Liver (tissue), 9 donors: ENCODE measurements around the gene HTR3E. TPM values are rescaled to one million over a fixed set of nuclear protein-coding genes. Genes with fewer than 3 reads are reported as not detected.

Experiments
- DNase-seq: peaks from one replicate; pipeline ENCODE4 v3.0.0-alpha.2; 2017; ENCODE audit warnings: low spot score
- H3K27ac ChIP-seq, 2 donors: one replicate each; pipeline ENCODE4 v1.7.0; 2013; ENCODE audit warnings: inconsistent platforms in 2 of 2, low read length in 2 of 2, control low read depth in 1 of 2, low read depth in 1 of 2, mild to moderate bottlenecking in 1 of 2
- H3K27me3 ChIP-seq, 4 donors: one replicate each; pipeline versions ENCODE4 v1.6.1 to v1.7.0; 2013; ENCODE audit warnings: low read length in 3 of 4, inconsistent platforms in 1 of 4, mild to moderate bottlenecking in 1 of 4, moderate library complexity in 1 of 4; ENCODE audit not compliant: control insufficient read depth in 4 of 4, insufficient read depth in 4 of 4
- H3K36me3 ChIP-seq, 4 donors: one replicate each; pipeline versions ENCODE4 v1.6.1 to v1.7.0; 2013; ENCODE audit warnings: low read length in 3 of 4, mild to moderate bottlenecking in 3 of 4, low read depth in 1 of 4, moderate library complexity in 1 of 4; ENCODE audit not compliant: control insufficient read depth in 4 of 4, insufficient read depth in 3 of 4
- H3K4me1 ChIP-seq, 4 donors: one replicate each; pipeline versions ENCODE4 v1.6.1 to v1.7.0; 2013; ENCODE audit warnings: low read length in 3 of 4, mild to moderate bottlenecking in 3 of 4, moderate library complexity in 1 of 4; ENCODE audit not compliant: control insufficient read depth in 4 of 4, insufficient read depth in 4 of 4
- H3K4me3 ChIP-seq, 3 donors: one replicate each; pipeline versions ENCODE4 v1.6.1 to v1.7.0; 2013; ENCODE audit warnings: low read length in 3 of 3, control low read depth in 1 of 3, low read depth in 1 of 3, mild to moderate bottlenecking in 1 of 3
- H3K9ac ChIP-seq, 2 donors: one replicate each; pipeline ENCODE4 v1.7.0; 2013; ENCODE audit warnings: low read length in 2 of 2, mild to moderate bottlenecking in 2 of 2, moderate library complexity in 2 of 2, control low read depth in 1 of 2, low read depth in 1 of 2
- H3K9me3 ChIP-seq, 4 donors: one replicate each; pipeline versions ENCODE4 v1.6.1 to v1.7.0; 2013; ENCODE audit warnings: low read length in 3 of 4; ENCODE audit not compliant: control insufficient read depth in 4 of 4
- ATF3 ChIP-seq: IDR thresholded peaks from 2 replicates; pipeline ENCODE4 v1.6.1; 2016; ENCODE audit warnings: antibody characterized with exemption
- CTCF ChIP-seq: fragments of 150-350 bp; IDR thresholded peaks from 2 replicates; pipeline ENCODE4 v1.5.1; 2017; ENCODE audit warnings: improper control_type of control experiment, low read depth, low read length; ENCODE audit not compliant: missing input control
- EGR1 ChIP-seq, 2 donors: IDR thresholded peaks; 2 replicates each; pipeline ENCODE4 v1.6.1; 2016 to 2018; ENCODE audit warnings: antibody characterized with exemption in 2 of 2, low read depth in 2 of 2
- FOXA1 ChIP-seq: IDR thresholded peaks from 2 replicates; pipeline ENCODE4 v1.6.1; 2016; ENCODE audit warnings: antibody characterized with exemption
- FOXA2 ChIP-seq: IDR thresholded peaks from 2 replicates; pipeline ENCODE4 v1.6.1; 2016; ENCODE audit warnings: antibody characterized with exemption
- GABPA ChIP-seq, 2 donors: IDR thresholded peaks in 1 of 2; conservative IDR thresholded peaks in 1 of 2; 2 replicates each; pipeline ENCODE4 v1.6.1; 2016; ENCODE audit warnings: antibody characterized with exemption in 2 of 2, mild to moderate bottlenecking in 1 of 2, moderate library complexity in 1 of 2
- HNF4A ChIP-seq, 2 donors: conservative IDR thresholded peaks; 2 replicates each; pipeline ENCODE4 v1.6.1; 2016; ENCODE audit warnings: antibody characterized with exemption in 2 of 2, mild to moderate bottlenecking in 2 of 2
- HNF4G ChIP-seq: IDR thresholded peaks from 2 replicates; pipeline ENCODE4 v1.6.1; 2016; ENCODE audit warnings: antibody characterized with exemption
- JUND ChIP-seq, 2 donors: IDR thresholded peaks; 2 replicates each; pipeline ENCODE4 v1.6.1; 2016; ENCODE audit warnings: antibody characterized with exemption in 2 of 2
- MAX ChIP-seq: IDR thresholded peaks from 2 replicates; pipeline ENCODE4 v1.6.1; 2016; ENCODE audit warnings: antibody characterized with exemption
- NR2F2 ChIP-seq: IDR thresholded peaks from 2 replicates; pipeline ENCODE4 v1.6.1; 2016; ENCODE audit warnings: antibody characterized with exemption
- RAD21 ChIP-seq, 2 donors: IDR thresholded peaks; 2 replicates each; pipeline ENCODE4 v1.6.1; 2016; ENCODE audit warnings: antibody characterized with exemption in 2 of 2, mild to moderate bottlenecking in 2 of 2
- REST ChIP-seq: IDR thresholded peaks from 2 replicates; pipeline ENCODE4 v1.6.1; 2016; ENCODE audit warnings: antibody characterized with exemption, mild to moderate bottlenecking
- RXRA ChIP-seq, 2 donors: IDR thresholded peaks; 2 replicates each; pipeline ENCODE4 v1.6.1; 2017 to 2018; ENCODE audit warnings: antibody characterized with exemption in 2 of 2, mild to moderate bottlenecking in 1 of 2
- SP1 ChIP-seq: IDR thresholded peaks from 2 replicates; pipeline ENCODE4 v1.6.1; 2018; ENCODE audit warnings: antibody characterized with exemption, mild to moderate bottlenecking
- TAF1 ChIP-seq: conservative IDR thresholded peaks from 2 replicates; pipeline ENCODE4 v1.6.1; 2016; ENCODE audit warnings: antibody characterized with exemption, mild to moderate bottlenecking
- YY1 ChIP-seq: IDR thresholded peaks from 2 replicates; pipeline ENCODE4 v1.6.1; 2016; ENCODE audit warnings: antibody characterized with exemption, mild to moderate bottlenecking
- ZBTB33 ChIP-seq: IDR thresholded peaks from 2 replicates; pipeline ENCODE4 v1.6.1; 2016; ENCODE audit warnings: antibody characterized with exemption
- WGBS: extraction: QIAGEN DNeasy Blood & Tissue Kit; methylation state at CpG from one replicate; pipeline ENCODE4 v1.1.7; 2013; 5-methylcytosine and 5-hydroxymethylcytosine counted together
- polyA plus RNA-seq, 2 donors: library from polyadenylated mRNA; stranded (reverse) in 1 of 2; unstranded in 1 of 2; fragments of 200-250 nt in 1 of 2; fragments of >200 nt in 1 of 2; fragmentation: Nextera tagmentation in 1 of 2; extraction: Ambion mirVana in 1 of 2; gene quantifications; one replicate each; pipeline versions ENCODE4 v1.2.1 to v1.2.3, GENCODE V29; 2013 to 2015
- total RNA-seq, 2 donors: library from RNA; depleted of rRNA; stranded (reverse); fragments of >200 nt; gene quantifications; one replicate each; pipeline ENCODE4 v1.2.3, GENCODE V29; 2014
- donor health status: healthy.
- donor health status: healthy.
- donor health status: healthy.
- donor health status: healthy.
- donor health status: healthy.

The HTR3E gene
- total and polyA plus RNA-seq, 4 donors: not detected

- DNase-seq: no peak
- Histone ChIP-seq H3K27me3 (no peaks in the 10 kb centered on the region), H3K4me3 (no peak within 1 kb of the TSS), H3K36me3 (no peaks in the 10 kb centered on the region), H3K9me3 (no peaks in the 10 kb centered on the region), H3K9ac (no peak within 1 kb of the TSS), H3K4me1 (no peaks in the 10 kb centered on the region), H3K27ac (no peak within 1 kb of the TSS)
- WGBS: 67% methylated on average over 4 of the region's 4 CpGs
- TF ChIP-seq REST (no peak), TAF1 (no peak), HNF4A (conservative IDR thresholded peaks at IDR 0.05) (no peak), JUND (IDR thresholded peaks at IDR 0.05) (no peak), FOXA2 (no peak), FOXA1 (no peak), HNF4G (no peak), SP1 (no peak), MAX (no peak), NR2F2 (no peak), ATF3 (no peak), CTCF (no peak), GABPA (IDR thresholded peaks at IDR 0.05 in 1 of 2, conservative IDR thresholded peaks at IDR 0.05 in 1 of 2) (no peak), RAD21 (IDR thresholded peaks at IDR 0.05) (no peak), RXRA (IDR thresholded peaks at IDR 0.05) (no peak), ZBTB33 (no peak)
Observed at GRCh38 chr3:184052767-184053166, 44.1 kb upstream of the HTR3E start, which contains the start of gene HTR3C. Gene HTR3C (plus strand): TSS chr3:184053047. CDS start chr3:184053081, 34 bp downstream.

GRCh38 chr3:184058029-184058428 is 38.8 kb upstream of the HTR3E start:
- no peak overlapping the region for H3K4me3 ChIP-seq
- no peaks in the 10 kb centered on the region for H3K27me3 ChIP-seq
- DNase-seq: no peak
- no peaks in the 10 kb centered on the region for H3K4me1 ChIP-seq
- 77% methylated on average over 9 of the region's 9 CpGs for WGBS
- H3K36me3 ChIP-seq: no peaks in the 10 kb centered on the region
- H3K9ac ChIP-seq: no peak overlapping the region
- H3K9me3 ChIP-seq: no peaks in the 10 kb centered on the region
- no peak overlapping the region for H3K27ac ChIP-seq
- TF ChIP-seq ZBTB33 (no peak), FOXA2 (no peak), FOXA1 (no peak), RAD21 (IDR thresholded peaks at IDR 0.05) (no peak), CTCF (no peak), YY1 (no peak), GABPA (IDR thresholded peaks at IDR 0.05 in 1 of 2, conservative IDR thresholded peaks at IDR 0.05 in 1 of 2) (no peak), NR2F2 (no peak), HNF4G (no peak), ATF3 (no peak), EGR1 (IDR thresholded peaks at IDR 0.05; ENCODE audit: low read depth in 2 of 2) (no peak), MAX (no peak), SP1 (no peak), RXRA (IDR thresholded peaks at IDR 0.05) (no peak), HNF4A (conservative IDR thresholded peaks at IDR 0.05) (no peak)
